ENCODE data around the gene PBX3.

Gene PBX3

GRCh38 chr9:125747053-125747764 lies at the start of gene PBX3:
Gene PBX3, plus strand, starts transcription at chr9:125747373.
- no peak for DNase-seq (ENCODE audit: low read depth)
- peak within 1 kb of the TSS; percentile 89 for H3K4me3 ChIP-seq (ENCODE audit: low read depth, low read length)

- no peak for DNase-seq (ENCODE audit: low read depth)
- H3K4me3 ChIP-seq (ENCODE audit: low read depth, low read length) = no peak overlapping the region
Measured at GRCh38 chr9:125699870-125700269, 47.3 kb upstream of the PBX3 start.

GRCh38 chr9:125700791-125701190 lies 46.4 kb upstream of the PBX3 start:
- DNase-seq (ENCODE audit: low read depth) = no peak
- H3K4me3 ChIP-seq (ENCODE audit: low read depth, low read length) = no peak overlapping the region

- H3K4me3 ChIP-seq (ENCODE audit: low read depth, low read length) = no peak overlapping the region
- no peak for DNase-seq (ENCODE audit: low read depth)
Measured at GRCh38 chr9:125701351-125701750, 45.8 kb upstream of the PBX3 start.

GRCh38 chr9:125703662-125704061 lies 43.5 kb upstream of the PBX3 start:
- DNase-seq (ENCODE audit: low read depth) = no peak
- H3K4me3 ChIP-seq (ENCODE audit: low read depth, low read length) = no peak overlapping the region

- peak overlapping the region; percentile 93 for H3K4me3 ChIP-seq (ENCODE audit: low read depth, low read length)
Measured at GRCh38 chr9:125705893-125706292, 41.3 kb upstream of the PBX3 start.

GRCh38 chr9:125706651-125707471 lies 40.3 kb upstream of the PBX3 start, which contains the start of gene MAPKAP1:
Gene MAPKAP1, minus strand, starts transcription at chr9:125707208. Its CDS starts 34,634 bp downstream, at chr9:125672574.
- peak within 1 kb of the TSS; percentile 93 for H3K4me3 ChIP-seq (ENCODE audit: low read depth, low read length)
- DNase-seq (ENCODE audit: low read depth) = peak; percentile 77

More at GRCh38 chr9:125705893-125706292, 41.3 kb upstream of the PBX3 start:
- DNase-seq (ENCODE audit: low read depth) = no peak

GRCh38 chr9:125707472-125707804 lies 39.7 kb upstream of the PBX3 start:
- peak overlapping the region; percentile 93 for H3K4me3 ChIP-seq (ENCODE audit: low read depth, low read length)
- DNase-seq (ENCODE audit: low read depth) = no peak

- DNase-seq (ENCODE audit: low read depth) = no peak
Measured at GRCh38 chr9:125726456-125727132, 20.6 kb upstream of the PBX3 start.

GRCh38 chr9:125730168-125730567 lies 17.0 kb upstream of the PBX3 start:
- no peak overlapping the region for H3K4me3 ChIP-seq (ENCODE audit: low read depth, low read length)
- DNase-seq (ENCODE audit: low read depth) = no peak

More at GRCh38 chr9:125726456-125727132, 20.6 kb upstream of the PBX3 start:
- no peak overlapping the region for H3K4me3 ChIP-seq (ENCODE audit: low read depth, low read length)

GRCh38 chr9:125732562-125732961 lies 14.6 kb upstream of the PBX3 start:
- no peak for DNase-seq (ENCODE audit: low read depth)
- no peak overlapping the region for H3K4me3 ChIP-seq (ENCODE audit: low read depth, low read length)

GRCh38 chr9:125739436-125739835 lies 7.7 kb upstream of the PBX3 start:
- DNase-seq (ENCODE audit: low read depth) = no peak
- no peak overlapping the region for H3K4me3 ChIP-seq (ENCODE audit: low read depth, low read length)

- no peak for DNase-seq (ENCODE audit: low read depth)
- no peak overlapping the region for H3K4me3 ChIP-seq (ENCODE audit: low read depth, low read length)
Measured at GRCh38 chr9:125742657-125743056, 4.5 kb upstream of the PBX3 start.

- no peak overlapping the region for H3K4me3 ChIP-seq (ENCODE audit: low read depth, low read length)
- no peak for DNase-seq (ENCODE audit: low read depth)
Measured at GRCh38 chr9:125743682-125744428, 3.3 kb upstream of the PBX3 start.

- DNase-seq (ENCODE audit: low read depth) = no peak
- H3K4me3 ChIP-seq (ENCODE audit: low read depth, low read length) = no peak overlapping the region
Measured at GRCh38 chr9:125744616-125745015, 2.6 kb upstream of the PBX3 start.

GRCh38 chr9:125745018-125745417 lies 2.2 kb upstream of the PBX3 start:
- no peak for DNase-seq (ENCODE audit: low read depth)
- H3K4me3 ChIP-seq (ENCODE audit: low read depth, low read length) = no peak overlapping the region

GRCh38 chr9:125745682-125746016 lies 1.5 kb upstream of the PBX3 start:
- DNase-seq (ENCODE audit: low read depth) = no peak
- peak overlapping the region; percentile 71 for H3K4me3 ChIP-seq (ENCODE audit: low read depth, low read length)

- peak; percentile 80 for DNase-seq (ENCODE audit: low read depth)
- H3K4me3 ChIP-seq (ENCODE audit: low read depth, low read length) = peak overlapping the region; percentile 71
Measured at GRCh38 chr9:125746017-125746773, 978 bp upstream of the PBX3 start.

- DNase-seq (ENCODE audit: low read depth) = no peak
- peak overlapping the region; percentile 71 for H3K4me3 ChIP-seq (ENCODE audit: low read depth, low read length)
Measured at GRCh38 chr9:125746774-125747052, 460 bp upstream of the PBX3 start.
